Measurements from ENCODE around the gene BORCS5.

DNA sequence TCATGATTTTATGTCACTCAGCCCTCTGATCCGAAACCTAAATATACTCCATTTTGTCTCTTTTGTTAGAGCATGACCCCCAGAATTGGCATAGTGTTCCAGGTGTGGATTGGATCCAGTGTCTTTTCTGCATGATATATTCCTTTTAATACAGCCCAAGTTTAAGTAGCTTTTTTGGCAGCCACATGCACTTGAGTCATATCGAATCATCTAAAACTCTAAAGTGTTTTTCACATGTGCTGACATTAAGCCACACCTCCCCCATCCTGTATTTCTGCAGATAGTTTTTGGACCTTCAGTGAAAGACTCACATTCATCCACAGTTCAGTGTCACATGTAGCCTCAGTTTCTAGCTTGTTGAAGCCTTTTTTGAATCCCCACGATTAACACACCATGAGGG, 30.6 kb downstream of the BORCS5 start:
- TF ChIP-seq TSHZ2 (CRISPR knock-in tag; IDR thresholded peaks at IDR 0.05) (no peak), ZFP30 (CRISPR knock-in tag; IDR thresholded peaks at IDR 0.05) (no peak), CREB5 (CRISPR knock-in tag; IDR thresholded peaks at IDR 0.05; ENCODE audit: low read depth) (no peak), SNAI2 (CRISPR knock-in tag; IDR thresholded peaks at IDR 0.05) (no peak), TOX (CRISPR knock-in tag; IDR thresholded peaks at IDR 0.05; ENCODE audit: borderline replicate concordance) (no peak), TCF4 (CRISPR knock-in tag; IDR thresholded peaks at IDR 0.05; ENCODE audit: borderline replicate concordance) (no peak), CSDC2 (CRISPR knock-in tag; IDR thresholded peaks at IDR 0.05) (no peak), ZFP3 (CRISPR knock-in tag; IDR thresholded peaks at IDR 0.05) (no peak), OSR1 (CRISPR knock-in tag; IDR thresholded peaks at IDR 0.05) (no peak), ZNF70 (CRISPR knock-in tag; IDR thresholded peaks at IDR 0.05) (no peak), ZNF8 (CRISPR knock-in tag; IDR thresholded peaks at IDR 0.05) (no peak), PPARA (CRISPR knock-in tag; IDR thresholded peaks at IDR 0.05; ENCODE audit: borderline replicate concordance) (no peak)
- TF ChIP-seq, protein P1, sequence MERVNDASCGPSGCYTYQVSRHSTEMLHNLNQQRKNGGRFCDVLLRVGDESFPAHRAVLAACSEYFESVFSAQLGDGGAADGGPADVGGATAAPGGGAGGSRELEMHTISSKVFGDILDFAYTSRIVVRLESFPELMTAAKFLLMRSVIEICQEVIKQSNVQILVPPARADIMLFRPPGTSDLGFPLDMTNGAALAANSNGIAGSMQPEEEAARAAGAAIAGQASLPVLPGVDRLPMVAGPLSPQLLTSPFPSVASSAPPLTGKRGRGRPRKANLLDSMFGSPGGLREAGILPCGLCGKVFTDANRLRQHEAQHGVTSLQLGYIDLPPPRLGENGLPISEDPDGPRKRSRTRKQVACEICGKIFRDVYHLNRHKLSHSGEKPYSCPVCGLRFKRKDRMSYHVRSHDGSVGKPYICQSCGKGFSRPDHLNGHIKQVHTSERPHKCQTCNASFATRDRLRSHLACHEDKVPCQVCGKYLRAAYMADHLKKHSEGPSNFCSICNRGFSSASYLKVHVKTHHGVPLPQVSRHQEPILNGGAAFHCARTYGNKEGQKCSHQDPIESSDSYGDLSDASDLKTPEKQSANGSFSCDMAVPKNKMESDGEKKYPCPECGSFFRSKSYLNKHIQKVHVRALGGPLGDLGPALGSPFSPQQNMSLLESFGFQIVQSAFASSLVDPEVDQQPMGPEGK (CRISPR knock-in tag; IDR thresholded peaks at IDR 0.05; ENCODE audit: borderline replicate concordance), result no peak

All from SK-N-SH treated with all-trans-retinoic acid at 6 μM for 48 hours (cell line).